ENCODE results near the gene PALS1. TPM values are rescaled to one million over a fixed set of nuclear protein-coding genes. Genes with fewer than 3 reads are reported as not detected.

The PALS1 gene
- total and polyA plus RNA-seq, 12 donors: 2.2 to 23.0 (median 15.0) TPM

DNA sequence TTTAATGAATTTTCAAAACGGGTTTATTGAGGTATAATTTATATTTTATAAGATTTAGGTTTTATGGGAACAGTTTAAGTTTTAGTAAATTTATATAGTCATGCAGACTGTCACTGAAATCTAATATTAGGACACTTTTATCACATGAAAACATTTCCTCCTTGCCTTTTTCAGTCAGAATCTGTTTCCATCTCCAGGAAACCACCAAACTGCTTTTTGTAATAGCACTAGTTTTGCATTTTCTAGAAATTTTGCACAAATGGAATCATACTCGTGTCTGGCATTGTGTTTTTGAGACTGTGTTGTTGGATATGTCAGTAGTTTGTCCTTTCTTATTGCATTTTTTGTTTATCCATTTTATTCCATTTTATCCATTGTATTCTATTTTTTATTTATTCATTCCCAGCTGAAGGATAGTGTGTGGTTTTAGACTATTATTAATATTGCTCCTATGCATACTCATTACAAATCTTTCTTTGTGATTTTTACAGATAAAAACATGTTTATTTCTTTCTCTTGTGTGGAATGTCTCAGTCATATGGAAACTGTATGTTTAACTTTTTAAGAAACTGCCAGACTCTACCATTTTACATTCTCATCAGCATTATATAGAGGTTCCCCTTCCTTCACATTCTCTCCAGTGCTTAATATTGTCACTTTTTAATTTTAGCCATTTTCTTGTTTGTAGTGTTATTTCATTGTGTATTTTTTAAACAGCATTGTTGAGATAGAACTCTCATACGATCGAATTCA, 26.5 kb downstream of the PALS1 start:
- Histone ChIP-seq H3K36me3 (replicated peaks in 1 of 2) (no peaks in the 10 kb centered on the region), H3K4me1 (replicated peaks in 1 of 2) (peaks cover 10 to 52% of the 10 kb centered on the region in 2 donors), H3K27me3 (no peaks in the 10 kb centered on the region), H3K27ac (no peak overlapping the region), H3K4me3 (no peak overlapping the region), H3K9me3 (replicated peaks in 1 of 3) (no peaks in the 10 kb centered on the region)
- WGBS, 4 donors: 65 to 72% (median 70%) methylated on average over 4 of the region's 4 CpGs
- intact Hi-C loops (cut with DNase I): no loop called here
- no peak for TF ChIP-seq POLR2A (IDR thresholded peaks at IDR 0.05)
- TF ChIP-seq, protein P1, sequence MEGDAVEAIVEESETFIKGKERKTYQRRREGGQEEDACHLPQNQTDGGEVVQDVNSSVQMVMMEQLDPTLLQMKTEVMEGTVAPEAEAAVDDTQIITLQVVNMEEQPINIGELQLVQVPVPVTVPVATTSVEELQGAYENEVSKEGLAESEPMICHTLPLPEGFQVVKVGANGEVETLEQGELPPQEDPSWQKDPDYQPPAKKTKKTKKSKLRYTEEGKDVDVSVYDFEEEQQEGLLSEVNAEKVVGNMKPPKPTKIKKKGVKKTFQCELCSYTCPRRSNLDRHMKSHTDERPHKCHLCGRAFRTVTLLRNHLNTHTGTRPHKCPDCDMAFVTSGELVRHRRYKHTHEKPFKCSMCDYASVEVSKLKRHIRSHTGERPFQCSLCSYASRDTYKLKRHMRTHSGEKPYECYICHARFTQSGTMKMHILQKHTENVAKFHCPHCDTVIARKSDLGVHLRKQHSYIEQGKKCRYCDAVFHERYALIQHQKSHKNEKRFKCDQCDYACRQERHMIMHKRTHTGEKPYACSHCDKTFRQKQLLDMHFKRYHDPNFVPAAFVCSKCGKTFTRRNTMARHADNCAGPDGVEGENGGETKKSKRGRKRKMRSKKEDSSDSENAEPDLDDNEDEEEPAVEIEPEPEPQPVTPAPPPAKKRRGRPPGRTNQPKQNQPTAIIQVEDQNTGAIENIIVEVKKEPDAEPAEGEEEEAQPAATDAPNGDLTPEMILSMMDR (IDR thresholded peaks at IDR 0.05): no peak
- no peak for DNase-seq

DNA sequence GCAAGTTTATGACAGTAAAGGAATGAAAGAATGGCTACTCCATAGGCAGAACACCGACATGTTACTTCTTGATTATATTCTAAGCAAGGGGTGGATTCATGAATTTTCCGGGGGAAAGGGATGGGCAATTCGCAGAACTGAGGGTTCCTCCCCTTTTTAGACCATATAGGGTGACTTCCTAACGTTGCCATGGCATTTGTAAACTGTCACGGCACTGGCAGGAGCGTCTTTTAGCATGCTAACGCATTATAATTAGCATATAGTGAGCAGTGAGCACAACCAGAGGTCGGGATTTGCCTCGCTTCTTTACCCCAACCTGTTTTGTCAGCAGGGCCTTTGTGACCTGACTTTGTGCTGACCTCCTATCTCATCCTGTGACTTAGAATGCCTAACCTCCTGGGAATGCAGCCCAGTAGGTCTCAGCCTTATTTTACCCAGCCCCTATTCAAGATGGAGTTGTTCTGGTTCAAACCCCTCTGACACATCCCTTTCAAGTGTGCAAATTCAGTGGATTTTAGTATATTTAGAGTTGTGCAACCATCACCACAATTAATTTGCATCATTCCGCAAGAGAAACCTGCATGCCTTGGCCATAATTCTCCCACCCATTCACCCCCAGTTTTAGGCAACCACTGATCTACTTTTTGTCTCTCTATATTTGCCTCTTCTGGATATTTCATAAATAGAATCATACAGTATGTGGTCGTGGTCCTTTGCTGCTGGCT, 27.4 kb downstream of the PALS1 start:
- TF ChIP-seq POLR2A (IDR thresholded peaks at IDR 0.05): no peak
- TF ChIP-seq, protein P1 (IDR thresholded peaks at IDR 0.05): no peak
- H3K27me3 ChIP-seq: no peaks in the 10 kb centered on the region
- H3K27ac ChIP-seq: no peak overlapping the region
- DNase-seq: no peak
- intact Hi-C loops (cut with DNase I): no loop called here
- peaks cover 10 to 44% of the 10 kb centered on the region in 2 donors for H3K4me1 ChIP-seq (replicated peaks in 1 of 2)
- no peaks in the 10 kb centered on the region for H3K36me3 ChIP-seq (replicated peaks in 1 of 2)
- no peaks in the 10 kb centered on the region for H3K9me3 ChIP-seq (replicated peaks in 1 of 3)
- no peak overlapping the region for H3K4me3 ChIP-seq
- 64 to 83% (median 66%) methylated on average over 11 of the region's 11 CpGs for WGBS, 4 donors

- no peak for TF ChIP-seq POLR2A (IDR thresholded peaks at IDR 0.05)
- TF ChIP-seq, protein P1 (IDR thresholded peaks at IDR 0.05): no peak
- Histone ChIP-seq H3K36me3 (replicated peaks in 1 of 2) (no peaks in the 10 kb centered on the region), H3K27me3 (no peaks in the 10 kb centered on the region), H3K27ac (peak overlapping the region in 2 of 5 donors; percentile 10 to 62), H3K4me1 (replicated peaks in 1 of 2) (peaks cover 10 to 42% of the 10 kb centered on the region in 2 donors), H3K9me3 (replicated peaks in 1 of 3) (no peaks in the 10 kb centered on the region), H3K4me3 (peak overlapping the region in 1 of 4 donors; percentile 12)
- peak in 1 of 7 donors; percentile 10 for DNase-seq
- intact Hi-C loops (cut with DNase I): no loop called here
- 47 to 59% (median 54%) methylated on average over 4 of the region's 4 CpGs for WGBS, 4 donors
These were observed 28.2 kb downstream of the PALS1 start for GRCh38 chr14:67269298-67270060.
